Small intestine (tissue), 7 donors: ENCODE data around the gene RGS10. TPM values are rescaled to one million over a fixed set of nuclear protein-coding genes. Genes with fewer than 3 reads are reported as not detected.
"Not testable (repeated sequence)": the region's sequence is repeated elsewhere in the genome, so short reads cannot be mapped to it uniquely, and the experiment has no call there.

Source experiments
- DNase-seq, 2 donors: peaks; one replicate each; pipeline versions ENCODE4 v3.0.0 to v3.0.0-alpha.2; 2013
- FAIRE-seq: peaks from 2 replicates; lab custom pipeline; 2012; peaks lifted over from hg19 to GRCh38; lab: Jason Lieb, UNC
- H3K27ac ChIP-seq, 3 donors: one replicate each; pipeline ENCODE4 v1.5.1; 2013; ENCODE audit warnings: low read length in 2 of 3, mild to moderate bottlenecking in 2 of 3, control low read depth in 1 of 3, inconsistent platforms in 1 of 3, low read depth in 1 of 3, moderate library complexity in 1 of 3
- H3K27me3 ChIP-seq, 3 donors: one replicate each; pipeline ENCODE4 v1.6.1; 2013; ENCODE audit warnings: low read length in 3 of 3, inconsistent platforms in 1 of 3; ENCODE audit not compliant: control insufficient read depth in 3 of 3, insufficient read depth in 3 of 3
- H3K36me3 ChIP-seq, 3 donors: one replicate each; pipeline ENCODE4 v1.6.1; 2013; ENCODE audit warnings: low read length in 3 of 3, inconsistent platforms in 1 of 3, low read depth in 1 of 3, mild to moderate bottlenecking in 1 of 3, moderate library complexity in 1 of 3; ENCODE audit not compliant: control insufficient read depth in 3 of 3, insufficient read depth in 2 of 3
- H3K4me1 ChIP-seq, 3 donors: one replicate each; pipeline ENCODE4 v1.6.1; 2013; ENCODE audit warnings: low read length in 2 of 3, inconsistent platforms in 1 of 3, low read depth in 1 of 3, mild to moderate bottlenecking in 1 of 3, moderate library complexity in 1 of 3; ENCODE audit not compliant: control insufficient read depth in 3 of 3, insufficient read depth in 2 of 3
- H3K4me3 ChIP-seq, 3 donors: one replicate each; pipeline ENCODE4 v1.5.1; 2013; ENCODE audit warnings: low read length in 3 of 3, control low read depth in 1 of 3, inconsistent platforms in 1 of 3, low read depth in 1 of 3, mild to moderate bottlenecking in 1 of 3, moderate library complexity in 1 of 3
- H3K9me3 ChIP-seq, 2 donors: one replicate each; pipeline ENCODE4 v1.6.1; 2013; ENCODE audit warnings: low read depth in 1 of 2, low read length in 1 of 2; ENCODE audit not compliant: control insufficient read depth in 2 of 2, insufficient read depth in 1 of 2
- whole genome bisulfite sequencing, 3 donors: extraction: QIAGEN DNeasy Blood & Tissue Kit; methylation state at CpG; one replicate each; pipeline ENCODE4 v1.1.7; 2013; 5-methylcytosine and 5-hydroxymethylcytosine counted together
- polyA plus RNA-seq, 4 donors: library from polyadenylated mRNA; stranded (reverse) in 3 of 4; unstranded in 1 of 4; fragments of 200-250 nt in 3 of 4; fragments of 120-200 nt in 1 of 4; gene quantifications; one replicate each; pipeline versions ENCODE4 v1.2.1 to v1.2.3, GENCODE V29; 2013
- donor health status: healthy with polysubstance abuse.
- donor health status: control.
- donor health status: control.
- donor health status: Bipolar disorder and iron deficiency.
- donor health status: healthy.

The RGS10 gene
- polyA plus RNA-seq, 4 donors: 9.6 to 77.8 (median 41.1) TPM

- WGBS, 3 donors: 72 to 83% (median 77%) methylated on average over 9 of the region's 9 CpGs
- Histone ChIP-seq H3K36me3 (peaks cover 0 to 3% (median 0%) of the 10 kb centered on the region in 3 donors), H3K27ac (peak overlapping the region in 1 of 3 donors; percentile 55), H3K27me3 (peaks cover 0 to 23% (median 0%) of the 10 kb centered on the region in 3 donors), H3K4me3 (no peak overlapping the region), H3K4me1 (no peaks in the 10 kb centered on the region), H3K9me3 (no peaks in the 10 kb centered on the region)
- FAIRE-seq: no peak
- DNase-seq: no peak
Observed at GRCh38 chr10:119536508-119537025, 6.0 kb downstream of the RGS10 start.

- peaks cover 0 to 17% (median 0%) of the 10 kb centered on the region in 3 donors for H3K27me3 ChIP-seq
- peaks cover 0 to 3% (median 0%) of the 10 kb centered on the region in 3 donors for H3K36me3 ChIP-seq
- WGBS, 3 donors: 51 to 77% (median 71%) methylated on average over 11 of the region's 11 CpGs
- H3K27ac ChIP-seq: peak overlapping the region in 1 of 3 donors; percentile 55
- H3K4me1 ChIP-seq: no peaks in the 10 kb centered on the region
- no peak for DNase-seq
- H3K9me3 ChIP-seq: no peaks in the 10 kb centered on the region
- no peak for FAIRE-seq
- H3K4me3 ChIP-seq: no peak overlapping the region
Observed at GRCh38 chr10:119535837-119536507, 6.5 kb downstream of the RGS10 start.

DNA sequence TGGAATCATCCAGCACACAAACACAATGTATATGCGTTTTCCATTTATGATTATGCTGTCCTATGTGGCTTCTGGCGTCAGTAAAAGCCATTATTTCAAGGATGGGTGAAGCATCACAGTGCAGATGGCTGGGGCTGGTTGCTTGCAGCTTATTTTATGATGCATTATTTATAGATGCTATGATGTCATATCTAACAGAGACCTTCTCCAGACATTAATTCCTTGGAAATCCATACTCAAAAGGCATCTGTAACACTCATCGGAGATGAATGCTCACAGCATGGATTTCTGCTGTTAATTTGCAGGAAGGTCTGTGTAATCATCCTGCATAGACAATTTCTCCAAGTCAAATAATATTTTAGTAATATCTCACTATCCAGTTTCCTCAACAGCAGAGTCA is 7.2 kb downstream of the RGS10 start:
- Histone ChIP-seq H3K4me1 (no peaks in the 10 kb centered on the region), H3K4me3 (no peak overlapping the region), H3K27me3 (peaks cover 0 to 16% (median 0%) of the 10 kb centered on the region in 3 donors), H3K9me3 (no peaks in the 10 kb centered on the region), H3K36me3 (peaks cover 0 to 3% (median 0%) of the 10 kb centered on the region in 3 donors), H3K27ac (no peak overlapping the region)
- WGBS, 3 donors: 79 to 86% (median 85%) methylated on average over 3 of the region's 3 CpGs
- no peak for FAIRE-seq
- no peak for DNase-seq

GRCh38 chr10:119533473-119533872 is 9.0 kb downstream of the RGS10 start:
- DNase-seq (no peak), FAIRE-seq (no peak)
- H3K27me3 ChIP-seq: peaks cover 0 to 7% (median 0%) of the 10 kb centered on the region in 3 donors
- no peak overlapping the region for H3K4me3 ChIP-seq
- no peak overlapping the region for H3K27ac ChIP-seq
- no peaks in the 10 kb centered on the region for H3K9me3 ChIP-seq
- peaks cover 0 to 3% (median 0%) of the 10 kb centered on the region in 3 donors for H3K36me3 ChIP-seq
- no peaks in the 10 kb centered on the region for H3K4me1 ChIP-seq
- WGBS, 3 donors: 91 to 94% (median 93%) methylated on average over 2 of the region's 2 CpGs

- not testable (repeated sequence) for FAIRE-seq, H3K4me3 ChIP-seq, H3K4me1 ChIP-seq
Observed at GRCh38 chr10:119532791-119533190, 9.7 kb downstream of the RGS10 start.

DNA sequence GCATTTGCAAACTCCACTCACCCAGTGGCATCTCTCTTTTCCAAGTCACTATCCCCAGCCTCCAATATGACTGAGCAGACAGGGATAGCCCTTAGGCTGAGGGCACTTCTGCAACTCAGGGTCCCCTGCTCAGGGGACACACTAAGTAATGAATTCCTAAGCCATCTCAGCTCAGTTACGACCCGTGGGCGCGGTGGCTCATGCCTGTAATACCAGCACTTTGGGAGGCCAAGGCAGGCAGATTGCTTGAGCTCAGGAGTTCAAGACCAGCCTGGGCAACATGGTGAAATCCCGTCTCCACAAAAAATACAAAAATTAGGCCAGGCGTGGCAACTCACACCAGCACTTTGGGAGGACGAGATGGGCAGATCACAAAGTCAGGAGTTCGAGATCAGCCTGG is 10.3 kb downstream of the RGS10 start:
- not testable (repeated sequence) for DNase-seq, FAIRE-seq
- WGBS, 3 donors: 88 to 94% (median 89%) methylated on average over 8 of the region's 8 CpGs

More at GRCh38 chr10:119532791-119533190, 9.7 kb downstream of the RGS10 start:
- H3K36me3 ChIP-seq, H3K9me3 ChIP-seq, H3K27ac ChIP-seq, H3K27me3 ChIP-seq, DNase-seq: not testable (repeated sequence)
- WGBS, 3 donors: 85 to 96% (median 96%) methylated on average over 8 of the region's 8 CpGs

GRCh38 chr10:119531067-119531466 is 11.5 kb downstream of the RGS10 start:
- Histone ChIP-seq H3K9me3 (no peaks in the 10 kb centered on the region), H3K4me1 (no peaks in the 10 kb centered on the region), H3K27me3 (peaks cover 0 to 1% (median 0%) of the 10 kb centered on the region in 3 donors), H3K36me3 (peaks cover 0 to under 1% (median 0%) of the 10 kb centered on the region in 3 donors), H3K4me3 (no peak overlapping the region), H3K27ac (peak overlapping the region in 1 of 3 donors; percentile 19)
- 64 to 85% (median 67%) methylated on average over 1 of the region's 1 CpG for WGBS, 3 donors
- DNase-seq: no peak
- no peak for FAIRE-seq

More for the DNA sequence above, 10.3 kb downstream of the RGS10 start:
- not testable (repeated sequence) for H3K4me3 ChIP-seq, H3K9me3 ChIP-seq, H3K36me3 ChIP-seq, H3K4me1 ChIP-seq, H3K27ac ChIP-seq, H3K27me3 ChIP-seq

- not testable (repeated sequence) for DNase-seq, H3K4me1 ChIP-seq, H3K9me3 ChIP-seq, FAIRE-seq, H3K27me3 ChIP-seq, H3K27ac ChIP-seq, H3K4me3 ChIP-seq
- peaks cover 2 to 15% (median 2%) of the 10 kb centered on the region in 3 donors for H3K36me3 ChIP-seq
- WGBS, 3 donors: 71 to 84% (median 77%) methylated on average over 8 of the region's 8 CpGs
Observed at GRCh38 chr10:119528663-119529237, 13.8 kb downstream of the RGS10 start.
